GM12874 (cell line): ENCODE measurements around the gene SNRPB.

Experiments used
- CTCF ChIP-seq: IDR thresholded peaks from 2 replicates; pipeline ENCODE4 v1.5.1; 2011; ENCODE audit warnings: low read depth, mild to moderate bottlenecking, control low read depth, low read length, moderate library complexity; ENCODE audit not compliant: insufficient read depth

SNRPB gene

GRCh38 chr20:2480381-2480780, 9.8 kb upstream of the SNRPB start:
- TF ChIP-seq CTCF: no peak

- 0 out of 2 replicates have a peak, but pooled peaks have one; percentile 12 for TF ChIP-seq CTCF
Measured at GRCh38 chr20:2476742-2477615, 6.4 kb upstream of the SNRPB start.

- no peak for TF ChIP-seq CTCF
Measured at GRCh38 chr20:2475850-2476741, 5.5 kb upstream of the SNRPB start.

- no peak for TF ChIP-seq CTCF
Measured at GRCh38 chr20:2473516-2473915, 2.9 kb upstream of the SNRPB start.

GRCh38 chr20:2469991-2470422, 582 bp downstream of the SNRPB start:
- TF ChIP-seq CTCF: no peak

- no peak for TF ChIP-seq CTCF
Measured at GRCh38 chr20:2468581-2469407, 1.8 kb downstream of the SNRPB start.

- no peak for TF ChIP-seq CTCF
Measured at GRCh38 chr20:2467412-2467811, 3.2 kb downstream of the SNRPB start.
